ENCODE measurements around the gene SEMA3D. TPM values are rescaled to one million over a fixed set of nuclear protein-coding genes. Genes with fewer than 3 reads are reported as not detected.

Gene SEMA3D
- total RNA-seq, 2 donors from 2014 or later = 0.12 TPM; not detected in 1

GRCh38 chr7:85052894-85053293 lies 134.0 kb downstream of the SEMA3D start:
- no peaks in the 10 kb centered on the region for H3K9me3 ChIP-seq (ENCODE audit: control insufficient read depth, low read length, poor library complexity, severe bottlenecking)
- Mint-ChIP-seq H3K27ac (no peak overlapping the region), H3K36me3 (ENCODE audit: low read depth) (no peaks in the 10 kb centered on the region), H3K4me3 (no peak overlapping the region), H3K27me3 (no peaks in the 10 kb centered on the region), H3K4me1 (no peaks in the 10 kb centered on the region)
- ATAC-seq = no peak
- DNase-seq = no peak

GRCh38 chr7:85052056-85052737 lies 134.7 kb downstream of the SEMA3D start:
- DNase-seq (no peak), ATAC-seq (no peak)
- H3K27ac Mint-ChIP-seq = no peak overlapping the region
- no peaks in the 10 kb centered on the region for H3K36me3 Mint-ChIP-seq (ENCODE audit: low read depth)
- no peaks in the 10 kb centered on the region for H3K27me3 Mint-ChIP-seq
- no peaks in the 10 kb centered on the region for H3K4me1 Mint-ChIP-seq
- no peak overlapping the region for H3K4me3 Mint-ChIP-seq
- H3K9me3 ChIP-seq (ENCODE audit: control insufficient read depth, low read length, poor library complexity, severe bottlenecking) = no peaks in the 10 kb centered on the region

- H3K36me3 Mint-ChIP-seq (ENCODE audit: low read depth) = no peaks in the 10 kb centered on the region
- no peaks in the 10 kb centered on the region for H3K27me3 Mint-ChIP-seq
- no peak overlapping the region for H3K27ac Mint-ChIP-seq
- ATAC-seq (no peak), DNase-seq (no peak)
- no peaks in the 10 kb centered on the region for H3K9me3 ChIP-seq (ENCODE audit: control insufficient read depth, low read length, poor library complexity, severe bottlenecking)
- no peak overlapping the region for H3K4me3 Mint-ChIP-seq
- no peaks in the 10 kb centered on the region for H3K4me1 Mint-ChIP-seq
Measured at GRCh38 chr7:85046534-85046933, 140.3 kb downstream of the SEMA3D start.

GRCh38 chr7:85041605-85042216 lies 145.1 kb downstream of the SEMA3D start:
- ATAC-seq = no peak
- Mint-ChIP-seq H3K27me3 (no peaks in the 10 kb centered on the region), H3K36me3 (ENCODE audit: low read depth) (no peaks in the 10 kb centered on the region), H3K4me1 (no peaks in the 10 kb centered on the region), H3K27ac (no peak overlapping the region), H3K4me3 (no peak overlapping the region)
- no peak for DNase-seq
- H3K9me3 ChIP-seq (ENCODE audit: control insufficient read depth, low read length, poor library complexity, severe bottlenecking) = no peaks in the 10 kb centered on the region

- Mint-ChIP-seq H3K4me1 (no peaks in the 10 kb centered on the region), H3K4me3 (no peak overlapping the region), H3K27me3 (no peaks in the 10 kb centered on the region), H3K27ac (no peak overlapping the region), H3K36me3 (ENCODE audit: low read depth) (no peaks in the 10 kb centered on the region)
- DNase-seq (no peak), ATAC-seq (no peak)
- H3K9me3 ChIP-seq (ENCODE audit: control insufficient read depth, low read length, poor library complexity, severe bottlenecking) = no peaks in the 10 kb centered on the region
Measured at GRCh38 chr7:85039196-85039923, 147.5 kb downstream of the SEMA3D start.

- H3K27me3 Mint-ChIP-seq = no peaks in the 10 kb centered on the region
- ATAC-seq = no peak
- H3K9me3 ChIP-seq (ENCODE audit: control insufficient read depth, low read length, poor library complexity, severe bottlenecking) = no peaks in the 10 kb centered on the region
Measured at GRCh38 chr7:85038466-85038865, 148.4 kb downstream of the SEMA3D start.

GRCh38 chr7:85033263-85033662 lies 153.6 kb downstream of the SEMA3D start:
- no peak overlapping the region for H3K27ac Mint-ChIP-seq
- H3K36me3 Mint-ChIP-seq (ENCODE audit: low read depth) = no peaks in the 10 kb centered on the region
- ATAC-seq (no peak), DNase-seq (no peak)
- no peaks in the 10 kb centered on the region for H3K27me3 Mint-ChIP-seq
- H3K9me3 ChIP-seq (ENCODE audit: control insufficient read depth, low read length, poor library complexity, severe bottlenecking) = no peaks in the 10 kb centered on the region
- H3K4me3 Mint-ChIP-seq = no peak overlapping the region
- no peaks in the 10 kb centered on the region for H3K4me1 Mint-ChIP-seq

More at GRCh38 chr7:85038466-85038865, 148.4 kb downstream of the SEMA3D start:
- no peak for DNase-seq
- H3K4me1 Mint-ChIP-seq = no peaks in the 10 kb centered on the region
- H3K36me3 Mint-ChIP-seq (ENCODE audit: low read depth) = no peaks in the 10 kb centered on the region
- no peak overlapping the region for H3K27ac Mint-ChIP-seq
- no peak overlapping the region for H3K4me3 Mint-ChIP-seq

GRCh38 chr7:85031475-85031874 lies 155.4 kb downstream of the SEMA3D start:
- Mint-ChIP-seq H3K36me3 (ENCODE audit: low read depth) (no peaks in the 10 kb centered on the region), H3K27me3 (no peaks in the 10 kb centered on the region), H3K4me1 (no peaks in the 10 kb centered on the region), H3K4me3 (no peak overlapping the region), H3K27ac (no peak overlapping the region)
- DNase-seq (no peak), ATAC-seq (no peak)
- H3K9me3 ChIP-seq (ENCODE audit: control insufficient read depth, low read length, poor library complexity, severe bottlenecking) = no peaks in the 10 kb centered on the region

- ATAC-seq (no peak), DNase-seq (no peak)
- Mint-ChIP-seq H3K27me3 (no peaks in the 10 kb centered on the region), H3K27ac (no peak overlapping the region), H3K4me3 (no peak overlapping the region), H3K36me3 (ENCODE audit: low read depth) (no peaks in the 10 kb centered on the region), H3K4me1 (no peaks in the 10 kb centered on the region)
- H3K9me3 ChIP-seq (ENCODE audit: control insufficient read depth, low read length, poor library complexity, severe bottlenecking) = no peaks in the 10 kb centered on the region
Measured at GRCh38 chr7:85030893-85031292, 156.0 kb downstream of the SEMA3D start.

- H3K36me3 Mint-ChIP-seq (ENCODE audit: low read depth) = no peaks in the 10 kb centered on the region
- H3K27me3 Mint-ChIP-seq = no peaks in the 10 kb centered on the region
- no peak for DNase-seq
- no peak for ATAC-seq
- H3K27ac Mint-ChIP-seq = no peak overlapping the region
- no peaks in the 10 kb centered on the region for H3K4me1 Mint-ChIP-seq
- no peak overlapping the region for H3K4me3 Mint-ChIP-seq
- no peaks in the 10 kb centered on the region for H3K9me3 ChIP-seq (ENCODE audit: control insufficient read depth, low read length, poor library complexity, severe bottlenecking)
Measured at GRCh38 chr7:85025312-85025756, 161.5 kb downstream of the SEMA3D start.

GRCh38 chr7:85023916-85024315 lies 162.9 kb downstream of the SEMA3D start:
- Mint-ChIP-seq H3K36me3 (ENCODE audit: low read depth) (no peaks in the 10 kb centered on the region), H3K27ac (no peak overlapping the region), H3K27me3 (no peaks in the 10 kb centered on the region), H3K4me1 (no peaks in the 10 kb centered on the region), H3K4me3 (no peak overlapping the region)
- ATAC-seq (no peak), DNase-seq (no peak)
- no peaks in the 10 kb centered on the region for H3K9me3 ChIP-seq (ENCODE audit: control insufficient read depth, low read length, poor library complexity, severe bottlenecking)

GRCh38 chr7:85023066-85023712 lies 163.7 kb downstream of the SEMA3D start:
- ATAC-seq (no peak), DNase-seq (peak in 1 of 3 donors; percentile 5)
- Mint-ChIP-seq H3K4me3 (no peak overlapping the region), H3K36me3 (ENCODE audit: low read depth) (no peaks in the 10 kb centered on the region), H3K27ac (no peak overlapping the region), H3K27me3 (no peaks in the 10 kb centered on the region), H3K4me1 (no peaks in the 10 kb centered on the region)
- H3K9me3 ChIP-seq (ENCODE audit: control insufficient read depth, low read length, poor library complexity, severe bottlenecking) = no peaks in the 10 kb centered on the region

GRCh38 chr7:85022064-85022697 lies 164.7 kb downstream of the SEMA3D start:
- no peaks in the 10 kb centered on the region for H3K27me3 Mint-ChIP-seq
- H3K36me3 Mint-ChIP-seq (ENCODE audit: low read depth) = no peaks in the 10 kb centered on the region
- no peak overlapping the region for H3K4me3 Mint-ChIP-seq
- ATAC-seq (no peak), DNase-seq (no peak)
- H3K27ac Mint-ChIP-seq = no peak overlapping the region
- no peaks in the 10 kb centered on the region for H3K4me1 Mint-ChIP-seq
- H3K9me3 ChIP-seq (ENCODE audit: control insufficient read depth, low read length, poor library complexity, severe bottlenecking) = no peaks in the 10 kb centered on the region

All from T-helper 17 cell (primary cell).